ENCODE data around the gene MRPS35.

The MRPS35 gene

GRCh38 chr12:27772328-27773049 is 61.9 kb downstream of the MRPS35 start:
- no peak for DNase-seq

DNA sequence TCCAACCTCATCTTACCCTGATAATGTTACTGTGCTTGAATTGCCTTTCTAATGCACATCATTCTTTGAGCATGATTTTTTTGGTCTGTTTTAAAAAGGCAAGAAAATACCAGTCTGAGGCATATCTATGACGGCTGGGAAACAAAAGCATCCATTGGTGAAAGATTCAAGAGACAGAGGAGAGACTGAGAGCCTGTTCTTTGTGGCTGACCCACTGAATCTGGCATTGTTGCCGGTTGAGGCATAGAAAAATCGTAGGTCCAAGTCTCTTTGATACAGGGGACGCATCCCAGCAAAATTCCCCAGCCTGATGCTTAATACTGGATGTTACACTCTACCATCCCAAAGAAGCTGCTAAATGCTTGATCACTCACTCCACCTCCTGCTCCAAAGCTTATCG is 66.5 kb downstream of the MRPS35 start:
- no peak for DNase-seq

DNA sequence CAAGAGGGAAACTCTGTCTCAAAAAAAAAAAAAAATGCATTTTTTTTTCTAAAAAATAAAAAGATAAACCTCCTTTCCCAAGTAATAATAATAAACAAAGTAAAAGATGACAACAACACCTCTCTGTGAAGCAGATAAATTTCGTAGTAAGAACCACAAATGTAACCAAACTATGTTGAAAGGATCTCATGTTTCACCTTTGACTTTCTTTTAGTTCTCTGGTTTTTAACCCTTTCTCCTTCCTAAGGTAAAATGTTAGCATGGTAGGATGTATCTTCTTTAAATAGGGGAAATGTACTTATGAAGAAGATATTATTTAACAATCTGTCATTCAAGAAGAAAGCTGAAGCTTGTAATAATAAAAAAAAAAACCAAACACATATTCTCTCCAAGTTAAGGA is 67.6 kb downstream of the MRPS35 start:
- no peak for DNase-seq

- no peak for DNase-seq
These were observed 68.8 kb downstream of the MRPS35 start for GRCh38 chr12:27779416-27779919.

DNA sequence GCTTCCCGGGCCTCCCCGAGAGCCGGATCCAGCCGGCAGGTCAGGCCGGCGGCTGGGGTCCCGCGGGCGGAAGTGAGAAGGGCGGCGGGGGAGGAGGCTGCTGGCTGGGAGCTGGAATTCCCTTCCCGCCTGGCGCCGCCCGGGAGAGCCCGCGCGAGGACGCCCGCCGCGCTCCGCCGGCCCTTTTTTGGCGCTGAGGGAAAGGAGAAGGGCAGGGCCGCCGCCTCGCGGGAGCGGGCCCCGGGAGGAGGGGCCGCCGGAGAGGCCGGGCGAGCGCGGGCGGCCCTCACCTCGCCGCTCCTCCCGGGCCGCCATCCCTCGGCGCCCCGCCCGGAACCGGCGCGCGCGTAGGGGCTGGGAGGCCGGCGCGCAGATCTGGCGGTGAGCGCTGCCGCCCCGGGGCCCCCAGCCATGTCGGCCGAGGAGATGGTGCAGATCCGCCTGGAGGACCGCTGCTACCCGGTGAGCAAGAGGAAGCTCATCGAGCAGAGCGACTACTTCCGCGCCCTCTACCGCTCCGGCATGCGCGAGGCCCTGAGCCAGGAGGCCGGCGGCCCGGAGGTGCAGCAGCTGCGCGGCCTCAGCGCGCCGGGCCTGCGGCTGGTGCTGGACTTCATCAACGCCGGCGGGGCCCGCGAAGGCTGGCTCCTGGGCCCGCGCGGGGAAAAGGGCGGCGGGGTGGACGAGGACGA is 69.4 kb downstream of the MRPS35 start, which contains the start of the genes KLHL42 and MANSC4:
Gene KLHL42, plus strand, starts transcription at position 314 of the 692 bp plus-strand sequence. Its CDS starts 98 bp downstream, at position 412.
Gene MANSC4, minus strand, starts transcription at position 317 of the 692 bp plus-strand sequence. CDS start 8,960 bp downstream, outside the sequence.
- peak; percentile 56 to 61 for DNase-seq

DNA sequence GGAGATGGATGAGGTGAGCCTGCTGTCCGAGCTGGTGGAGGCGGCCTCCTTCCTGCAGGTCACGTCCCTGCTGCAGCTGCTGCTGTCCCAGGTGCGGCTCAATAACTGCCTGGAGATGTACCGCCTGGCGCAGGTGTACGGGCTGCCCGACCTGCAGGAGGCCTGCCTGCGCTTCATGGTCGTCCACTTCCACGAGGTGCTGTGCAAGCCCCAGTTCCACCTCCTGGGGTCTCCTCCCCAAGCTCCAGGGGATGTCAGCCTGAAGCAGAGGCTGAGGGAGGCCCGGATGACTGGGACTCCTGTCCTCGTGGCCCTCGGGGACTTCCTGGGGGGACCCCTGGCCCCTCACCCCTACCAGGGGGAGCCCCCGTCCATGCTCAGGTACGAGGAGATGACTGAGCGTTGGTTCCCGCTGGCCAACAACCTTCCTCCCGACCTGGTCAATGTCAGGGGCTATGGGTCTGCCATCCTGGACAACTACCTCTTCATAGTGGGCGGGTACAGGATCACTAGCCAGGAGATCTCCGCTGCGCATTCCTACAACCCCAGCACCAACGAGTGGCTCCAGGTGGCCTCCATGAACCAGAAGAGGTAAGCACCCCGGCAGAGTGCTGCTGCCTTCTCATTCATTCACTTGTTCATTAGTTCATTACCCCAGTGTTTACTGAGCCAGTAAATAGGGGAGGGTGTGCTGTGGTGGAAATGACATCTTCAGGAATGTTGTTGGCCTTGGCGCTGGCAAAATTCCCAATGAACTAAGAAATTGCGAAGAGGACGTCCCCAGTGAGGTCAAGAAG is 70.2 kb downstream of the MRPS35 start:
- peak; percentile 16 to 29 for DNase-seq

DNA sequence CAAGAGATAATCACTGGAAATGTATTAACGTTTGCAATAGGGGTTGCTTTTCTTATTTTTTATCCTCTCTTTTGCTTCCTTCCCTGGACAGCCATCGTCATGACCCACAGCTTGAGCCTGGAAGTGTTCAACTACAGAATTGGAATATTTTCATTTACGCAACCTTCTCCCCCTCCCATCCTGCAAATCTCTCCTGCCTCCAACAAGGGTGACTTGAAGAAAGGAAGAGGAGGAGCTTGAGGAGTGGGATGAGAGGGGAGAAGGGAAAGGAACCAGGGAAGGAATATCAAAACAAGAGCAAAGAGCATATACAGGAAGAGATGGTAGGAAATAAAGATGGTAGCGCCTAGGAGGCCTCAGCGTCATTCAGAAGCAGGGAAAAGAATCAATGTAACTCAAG is 71.0 kb downstream of the MRPS35 start:
- no peak for DNase-seq

DNA sequence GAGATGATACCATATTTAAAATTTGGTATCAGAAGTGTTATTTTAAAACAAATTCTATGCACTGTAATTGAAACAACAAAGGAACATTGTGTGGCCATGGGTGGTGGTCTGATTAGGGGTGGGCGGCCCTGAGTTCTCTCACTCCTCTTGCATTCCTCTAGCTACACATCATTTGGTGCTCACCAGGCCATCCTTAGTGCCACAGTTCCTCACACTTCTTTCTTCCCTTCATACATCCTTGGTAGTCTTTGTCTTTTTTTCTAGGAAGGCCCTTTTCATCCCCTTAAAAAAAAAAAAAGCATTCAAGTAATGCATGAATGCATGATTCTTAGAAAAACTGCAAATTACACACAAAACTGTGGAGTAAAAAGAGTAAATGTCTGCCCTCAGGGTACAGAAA is 71.8 kb downstream of the MRPS35 start:
- no peak for DNase-seq

DNA sequence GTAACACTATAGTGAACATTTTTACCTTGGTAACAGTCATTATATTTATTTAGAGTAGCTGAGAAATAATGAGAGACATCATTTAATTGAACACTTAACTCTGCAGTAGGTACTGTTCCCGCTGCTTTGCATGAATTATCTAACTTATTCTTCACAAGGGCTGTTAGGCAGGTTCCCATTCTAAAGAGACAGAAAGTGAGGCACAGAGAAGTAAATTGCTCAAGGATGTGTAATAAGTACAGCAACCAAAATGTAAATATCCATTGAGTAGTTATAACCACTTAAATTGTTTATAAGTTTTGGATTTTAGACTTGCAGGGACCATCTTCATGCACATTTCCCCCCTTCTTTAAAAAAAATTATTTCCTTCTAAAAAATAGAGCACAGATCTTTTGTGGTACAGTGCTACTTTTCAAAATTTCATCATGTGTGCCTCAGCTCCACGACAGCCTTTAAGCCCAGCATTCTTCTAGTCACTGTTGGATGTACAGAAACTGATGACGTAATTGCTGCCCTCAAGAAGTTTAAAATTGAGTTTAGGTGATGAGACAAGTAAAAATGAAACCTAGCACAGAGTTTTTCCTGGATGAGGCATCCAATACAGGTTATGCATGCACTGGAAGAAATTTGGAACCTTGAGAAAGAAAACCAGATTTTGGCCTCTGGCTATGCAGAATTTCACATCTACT is 75.4 kb downstream of the MRPS35 start:
- no peak for DNase-seq

DNA sequence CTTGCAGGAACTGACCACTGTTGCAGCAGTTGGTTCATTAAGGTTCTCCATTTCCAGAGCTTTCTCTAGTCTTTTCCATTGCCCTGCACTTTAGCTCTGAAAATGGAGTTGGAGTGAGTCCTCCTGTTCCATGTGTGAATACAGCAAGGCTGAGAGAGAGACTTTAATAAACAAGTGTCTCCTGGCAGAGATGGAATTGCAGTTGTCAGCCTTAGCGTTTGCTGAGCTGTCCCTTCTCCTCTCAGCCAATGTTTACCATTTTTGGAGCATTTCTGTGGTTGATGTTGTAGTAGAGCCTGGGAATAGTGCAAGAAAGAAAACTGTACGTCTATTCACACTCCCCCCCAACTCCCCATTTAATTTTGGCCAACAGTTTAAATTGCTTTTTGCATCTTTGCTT is 76.9 kb downstream of the MRPS35 start:
- DNase-seq = no peak

DNA sequence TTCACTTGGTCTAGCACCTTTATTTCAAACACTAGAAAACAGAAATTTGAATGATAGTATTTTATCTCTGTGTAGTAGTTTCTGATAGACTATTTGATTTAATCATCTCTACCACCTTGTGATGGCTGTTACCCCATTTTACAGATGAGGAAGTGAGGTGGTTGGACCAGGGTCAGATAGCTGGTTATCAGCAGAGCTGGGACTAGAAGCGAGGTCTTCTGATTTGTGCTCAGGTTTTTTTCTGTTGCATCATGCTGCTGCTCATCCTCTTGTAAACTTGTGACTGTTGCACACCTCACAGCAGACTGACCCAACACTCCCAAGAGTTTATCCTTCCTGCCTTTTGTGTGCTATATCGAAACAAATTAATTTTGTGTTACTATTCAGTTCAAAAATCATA is 79.5 kb downstream of the MRPS35 start:
- no peak for DNase-seq

- DNase-seq = no peak
These were observed 84.4 kb downstream of the MRPS35 start for GRCh38 chr12:27794818-27795584.

- DNase-seq = no peak
These were observed 85.5 kb downstream of the MRPS35 start for GRCh38 chr12:27796128-27796527.

DNA sequence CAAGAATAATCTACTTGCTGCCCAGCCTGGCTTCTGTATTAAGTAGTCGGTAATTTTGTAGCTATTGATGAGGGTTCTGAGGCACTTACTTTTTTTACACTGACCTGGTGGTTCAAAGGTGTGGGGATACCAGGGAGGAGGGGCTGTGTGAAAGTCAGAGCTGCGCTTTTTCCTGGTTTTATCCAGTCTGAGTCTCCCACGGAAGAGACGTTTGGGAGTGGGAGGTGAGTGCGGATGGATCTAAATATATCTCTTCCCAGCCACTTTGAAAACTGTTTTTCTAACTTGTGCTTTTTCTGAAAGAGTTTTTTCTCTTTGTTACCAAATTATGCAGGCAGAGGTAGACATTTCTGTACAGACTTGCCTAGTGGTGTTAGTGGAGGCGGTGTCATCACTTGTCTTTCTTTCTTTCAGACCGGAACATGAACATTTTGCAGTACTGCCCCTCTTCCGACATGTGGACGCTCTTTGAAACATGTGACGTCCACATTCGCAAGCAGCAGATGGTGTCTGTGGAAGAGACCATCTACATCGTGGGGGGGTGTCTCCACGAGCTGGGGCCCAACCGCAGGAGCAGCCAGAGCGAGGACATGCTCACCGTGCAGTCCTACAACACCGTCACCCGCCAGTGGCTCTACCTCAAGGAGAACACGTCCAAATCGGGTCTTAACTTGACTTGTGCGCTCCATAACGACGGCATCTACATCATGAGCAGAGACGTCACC is 86.8 kb downstream of the MRPS35 start:
- DNase-seq = no peak

DNA sequence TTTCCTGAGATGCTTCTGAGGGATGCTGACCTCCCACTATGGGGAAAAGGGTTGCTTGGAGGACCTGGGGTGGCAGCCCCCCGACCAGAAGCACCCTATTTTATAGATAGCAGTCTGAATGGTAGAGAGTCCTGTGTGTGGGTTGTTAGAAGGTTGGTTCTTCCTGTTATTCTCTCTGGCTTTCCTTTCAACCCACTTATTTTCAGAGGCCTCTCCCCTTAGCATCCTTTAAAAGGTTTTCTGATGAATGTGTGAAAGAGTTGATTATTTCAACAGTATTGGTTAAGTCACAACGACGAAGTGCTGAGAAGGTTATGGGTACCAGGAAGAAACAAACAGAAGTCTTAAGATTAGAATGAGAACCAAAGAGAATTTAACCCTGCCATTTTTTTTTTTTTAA is 90.2 kb downstream of the MRPS35 start:
- DNase-seq = no peak

- DNase-seq = no peak
These were observed 91.0 kb downstream of the MRPS35 start for GRCh38 chr12:27801630-27802029.

DNA sequence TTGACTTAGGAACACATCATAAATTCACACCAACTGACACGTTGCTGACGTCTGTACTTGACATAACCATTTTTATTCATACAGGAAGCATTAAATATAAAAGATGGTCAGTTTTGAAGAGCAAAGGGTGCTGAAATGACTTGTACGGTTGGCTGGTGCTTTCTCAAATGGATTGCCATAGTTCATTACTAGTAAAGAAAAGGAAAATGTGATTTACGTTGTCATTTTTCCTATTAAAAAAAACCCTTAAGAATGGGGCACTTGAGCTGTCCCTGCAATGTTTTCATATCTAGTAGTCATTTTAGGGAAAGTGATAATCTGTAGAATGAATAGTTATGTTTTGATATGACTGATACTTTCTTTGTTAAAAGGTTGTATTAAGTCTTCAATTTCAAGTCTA is 91.9 kb downstream of the MRPS35 start:
- no peak for DNase-seq

GRCh38 chr12:27802936-27803335 is 92.3 kb downstream of the MRPS35 start:
- DNase-seq = no peak

DNA sequence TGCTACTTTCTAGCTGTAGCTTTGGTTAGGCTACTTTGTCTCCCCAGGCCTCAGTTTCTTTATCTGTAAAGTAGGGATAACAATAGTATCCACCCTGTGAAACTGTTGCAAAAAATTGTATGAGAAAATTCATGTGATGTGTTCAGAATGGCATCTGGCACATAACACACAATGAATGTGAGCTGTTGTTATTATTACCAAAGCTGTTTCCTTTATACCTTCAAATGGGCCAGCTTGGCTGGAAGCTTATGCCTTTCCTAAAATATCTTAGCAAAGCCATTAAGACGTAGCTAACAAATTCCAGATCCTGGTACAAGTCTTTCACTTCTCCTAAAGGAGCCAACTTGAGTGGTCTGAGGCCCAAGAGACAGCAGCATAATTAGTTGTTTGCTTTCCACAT is 94.6 kb downstream of the MRPS35 start:
- DNase-seq = no peak

Data from activated CD4-positive, alpha-beta T cell treated with anti-CD3 and anti-CD28 coated beads, Interleukin-2, amount 50 U/mL, for 4 hours (primary cell).